Panc1 (cell line): ENCODE data around the gene CEACAM7. TPM values are rescaled to one million over a fixed set of nuclear protein-coding genes. Genes with fewer than 3 reads are reported as not detected.

Experiments
- ATAC-seq: fragments of 200-7000 bp; cut with Tn5 transposase; 2 replicates; pipeline ENCODE4 v1.9.1; 2020; ENCODE audit warnings: mild to moderate bottlenecking, moderate library complexity
- BruUV-seq: library from RNA; stranded (reverse); fragments of 400-500 nt; replicated peaks from 2 replicates; lab custom pipeline; 2021; lab: Mats Ljungman, UMichigan
- CTCF ChIA-PET: fragments of 300-600 bp; sonication (Branson Sonifier 250); formaldehyde crosslinking; loops from one replicate; lab custom pipeline; 2022; ENCODE audit warnings: antibody characterized with exemption; lab: Charles Lee
- POLR2A ChIA-PET: fragments of 300-600 bp; sonication (Branson Sonifier 250); formaldehyde crosslinking; loops from one replicate; lab custom pipeline; 2022; ENCODE audit warnings: antibody characterized with exemption; lab: Charles Lee
- DNase-seq: peaks from one replicate; pipeline ENCODE4 v3.0.0-alpha.2; 2010; ENCODE audit warnings: low read depth, low spot score
- H3K27ac ChIP-seq: 2 replicates; pipeline ENCODE4 v1.5.1; 2011; ENCODE audit warnings: mild to moderate bottlenecking, low read length, inconsistent platforms
- H3K27me3 ChIP-seq: fragments of 200-500 bp; sonication (Bioruptor generic); 2 replicates; pipeline ENCODE4 v1.6.0; 2014; ENCODE audit warnings: low read length, inconsistent platforms; ENCODE audit not compliant: control insufficient read depth, insufficient read depth
- H3K36me3 ChIP-seq: fragments of 200-500 bp; sonication (Bioruptor generic); 2 replicates; pipeline ENCODE4 v1.5.1; 2014; ENCODE audit warnings: inconsistent platforms, mild to moderate bottlenecking, low read length, moderate library complexity; ENCODE audit not compliant: control insufficient read depth, insufficient read depth
- H3K4me1 ChIP-seq: 2 replicates; pipeline ENCODE4 v1.5.1; 2011; ENCODE audit warnings: inconsistent platforms, mild to moderate bottlenecking, low read length, moderate library complexity; ENCODE audit not compliant: control insufficient read depth, insufficient read depth
- H3K4me3 ChIP-seq, 2 experiments: 2 replicates each; pipeline ENCODE4 v1.5.1; 2011 to 2012; ENCODE audit warnings: low read depth in 2 of 2, low read length in 2 of 2, mild to moderate bottlenecking in 2 of 2, inconsistent platforms in 1 of 2, moderate library complexity in 1 of 2
- H3K9me3 ChIP-seq: fragments of 200-500 bp; sonication (Bioruptor generic); 2 replicates; pipeline ENCODE4 v1.5.1; 2014; ENCODE audit warnings: low read depth, mild to moderate bottlenecking, inconsistent platforms, low read length, moderate library complexity; ENCODE audit not compliant: control insufficient read depth, insufficient read depth
- POLR2AphosphoS5 ChIP-seq: IDR thresholded peaks from 2 replicates; pipeline ENCODE4 v1.6.1; 2012; ENCODE audit warnings: mild to moderate bottlenecking, low read depth, low read length, moderate library complexity
- SIN3A ChIP-seq: IDR thresholded peaks from 2 replicates; pipeline ENCODE4 v1.6.1; 2012; ENCODE audit warnings: low read depth, mild to moderate bottlenecking, low read length, moderate library complexity, borderline replicate concordance; ENCODE audit not compliant: insufficient read depth
- TCF7L2 ChIP-seq: IDR thresholded peaks from 2 replicates; pipeline ENCODE4 v1.6.1; 2011; ENCODE audit warnings: mild to moderate bottlenecking, low read depth, low read length, inconsistent platforms
- in situ Hi-C: cut with HindIII; loops from 2 replicates; pipeline ENCODE4 v1.10.0; 2016; ENCODE audit warnings: low sequenced_read_pairs, low pct_unique_long_range_greater_than_20kb
- intact Hi-C: fragments of 100-400 bp; cut with micrococcal nuclease; formaldehyde crosslinking; loops from one replicate; pipeline ENCODE4 v1.10.0; 2022; ENCODE audit not compliant: unreplicated experiment
- total RNA-seq: library from RNA; stranded (reverse); gene quantifications from one replicate; pipeline ENCODE4 v1.2.1, GENCODE V29; 2021; ENCODE audit not compliant: unreplicated experiment
- TF ChIP-seq, protein P1 (sequence below), 2 experiments: IDR thresholded peaks; 2 replicates each; pipeline ENCODE4 v1.6.1; 2011 to 2012; ENCODE audit warnings: low read depth in 2 of 2, control low read depth in 1 of 2, low read length in 1 of 2, mild to moderate bottlenecking in 1 of 2, moderate library complexity in 1 of 2; ENCODE audit not compliant: insufficient read depth in 1 of 2
- TF ChIP-seq, protein P2 (sequence below): fragments of 450-650 bp; IDR thresholded peaks from 2 replicates; pipeline ENCODE4 v1.5.1; 2017; ENCODE audit warnings: mild to moderate bottlenecking

The CEACAM7 gene
- total RNA-seq, 1 experiment from 2014 or later: not detected

GRCh38 chr19:41624937-41625336 is 63.1 kb downstream of the CEACAM7 start:
- ChIA-PET POLR2A (no interaction called here), CTCF (no interaction called here)
- Histone ChIP-seq H3K27me3 (peaks cover 2% of the 10 kb centered on the region; the same call in 1 of the 2 replicates), H3K9me3 (no peaks in the 10 kb centered on the region), H3K27ac (no peak overlapping the region), H3K36me3 (no peaks in the 10 kb centered on the region), H3K4me1 (no peaks in the 10 kb centered on the region), H3K4me3 (no peak overlapping the region)
- TF ChIP-seq, protein P1, sequence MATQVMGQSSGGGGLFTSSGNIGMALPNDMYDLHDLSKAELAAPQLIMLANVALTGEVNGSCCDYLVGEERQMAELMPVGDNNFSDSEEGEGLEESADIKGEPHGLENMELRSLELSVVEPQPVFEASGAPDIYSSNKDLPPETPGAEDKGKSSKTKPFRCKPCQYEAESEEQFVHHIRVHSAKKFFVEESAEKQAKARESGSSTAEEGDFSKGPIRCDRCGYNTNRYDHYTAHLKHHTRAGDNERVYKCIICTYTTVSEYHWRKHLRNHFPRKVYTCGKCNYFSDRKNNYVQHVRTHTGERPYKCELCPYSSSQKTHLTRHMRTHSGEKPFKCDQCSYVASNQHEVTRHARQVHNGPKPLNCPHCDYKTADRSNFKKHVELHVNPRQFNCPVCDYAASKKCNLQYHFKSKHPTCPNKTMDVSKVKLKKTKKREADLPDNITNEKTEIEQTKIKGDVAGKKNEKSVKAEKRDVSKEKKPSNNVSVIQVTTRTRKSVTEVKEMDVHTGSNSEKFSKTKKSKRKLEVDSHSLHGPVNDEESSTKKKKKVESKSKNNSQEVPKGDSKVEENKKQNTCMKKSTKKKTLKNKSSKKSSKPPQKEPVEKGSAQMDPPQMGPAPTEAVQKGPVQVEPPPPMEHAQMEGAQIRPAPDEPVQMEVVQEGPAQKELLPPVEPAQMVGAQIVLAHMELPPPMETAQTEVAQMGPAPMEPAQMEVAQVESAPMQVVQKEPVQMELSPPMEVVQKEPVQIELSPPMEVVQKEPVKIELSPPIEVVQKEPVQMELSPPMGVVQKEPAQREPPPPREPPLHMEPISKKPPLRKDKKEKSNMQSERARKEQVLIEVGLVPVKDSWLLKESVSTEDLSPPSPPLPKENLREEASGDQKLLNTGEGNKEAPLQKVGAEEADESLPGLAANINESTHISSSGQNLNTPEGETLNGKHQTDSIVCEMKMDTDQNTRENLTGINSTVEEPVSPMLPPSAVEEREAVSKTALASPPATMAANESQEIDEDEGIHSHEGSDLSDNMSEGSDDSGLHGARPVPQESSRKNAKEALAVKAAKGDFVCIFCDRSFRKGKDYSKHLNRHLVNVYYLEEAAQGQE (IDR thresholded peaks at IDR 0.05; ENCODE audit: insufficient read depth in 1 of 2, low read depth in 2 of 2, low read length in 1 of 2): no peak
- TF ChIP-seq TCF7L2 (no peak), SIN3A (no peak), POLR2AphosphoS5 (no peak)
- TF ChIP-seq, protein P2, sequence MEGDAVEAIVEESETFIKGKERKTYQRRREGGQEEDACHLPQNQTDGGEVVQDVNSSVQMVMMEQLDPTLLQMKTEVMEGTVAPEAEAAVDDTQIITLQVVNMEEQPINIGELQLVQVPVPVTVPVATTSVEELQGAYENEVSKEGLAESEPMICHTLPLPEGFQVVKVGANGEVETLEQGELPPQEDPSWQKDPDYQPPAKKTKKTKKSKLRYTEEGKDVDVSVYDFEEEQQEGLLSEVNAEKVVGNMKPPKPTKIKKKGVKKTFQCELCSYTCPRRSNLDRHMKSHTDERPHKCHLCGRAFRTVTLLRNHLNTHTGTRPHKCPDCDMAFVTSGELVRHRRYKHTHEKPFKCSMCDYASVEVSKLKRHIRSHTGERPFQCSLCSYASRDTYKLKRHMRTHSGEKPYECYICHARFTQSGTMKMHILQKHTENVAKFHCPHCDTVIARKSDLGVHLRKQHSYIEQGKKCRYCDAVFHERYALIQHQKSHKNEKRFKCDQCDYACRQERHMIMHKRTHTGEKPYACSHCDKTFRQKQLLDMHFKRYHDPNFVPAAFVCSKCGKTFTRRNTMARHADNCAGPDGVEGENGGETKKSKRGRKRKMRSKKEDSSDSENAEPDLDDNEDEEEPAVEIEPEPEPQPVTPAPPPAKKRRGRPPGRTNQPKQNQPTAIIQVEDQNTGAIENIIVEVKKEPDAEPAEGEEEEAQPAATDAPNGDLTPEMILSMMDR: no peak
- intact Hi-C loops (no loop called here), in situ Hi-C loops (no loop called here)
- ATAC-seq: no peak
- no peak for DNase-seq
- BruUV-seq: no TSS peak

DNA sequence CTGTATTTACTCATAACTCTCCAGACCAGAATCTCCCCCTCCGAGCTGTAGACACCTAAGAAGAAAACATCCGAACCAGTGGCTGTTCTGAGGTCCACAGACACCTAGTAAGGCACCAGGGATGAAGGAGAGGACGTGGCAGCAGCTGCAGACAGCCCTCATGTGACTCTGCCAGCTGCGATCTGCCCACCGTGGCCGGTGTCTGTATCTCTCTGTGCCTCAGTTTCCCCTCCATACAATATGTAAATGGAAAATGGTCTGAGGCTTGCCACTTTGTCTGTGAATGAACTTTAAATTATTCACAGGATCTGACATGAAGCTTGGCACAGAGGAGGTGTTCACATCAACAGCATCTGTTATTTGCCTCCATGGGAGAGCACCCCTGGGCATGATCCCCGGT is 63.6 kb downstream of the CEACAM7 start:
- no peak overlapping the region for H3K4me3 ChIP-seq
- no peaks in the 10 kb centered on the region for H3K9me3 ChIP-seq
- H3K36me3 ChIP-seq: no peaks in the 10 kb centered on the region
- TF ChIP-seq POLR2AphosphoS5: no peak
- no peak for TF ChIP-seq TCF7L2
- TF ChIP-seq, protein P2: no peak
- no peak for TF ChIP-seq SIN3A
- TF ChIP-seq, protein P1 (IDR thresholded peaks at IDR 0.05; ENCODE audit: insufficient read depth in 1 of 2, low read depth in 2 of 2, low read length in 1 of 2): no peak
- no TSS peak for BruUV-seq
- no peaks in the 10 kb centered on the region for H3K4me1 ChIP-seq
- H3K27ac ChIP-seq: no peak overlapping the region
- DNase-seq: no peak
- CTCF ChIA-PET: no interaction called here
- peaks cover 2% of the 10 kb centered on the region; the same call in 1 of the 2 replicates for H3K27me3 ChIP-seq
- no peak for ATAC-seq
- POLR2A ChIA-PET: no interaction called here
- in situ Hi-C loops: no loop called here
- intact Hi-C loops: no loop called here
